B cell (primary cell): ENCODE measurements around the gene NELL1. TPM values are rescaled to one million over a fixed set of nuclear protein-coding genes. Genes with fewer than 3 reads are reported as not detected.

Source experiments
- ATAC-seq: fragments of 200-7000 bp; cut with Tn5 transposase; one replicate; pipeline ENCODE4 v1.10.0; 2021; ENCODE audit warnings: low read depth, mild to moderate bottlenecking, moderate number of reproducible peaks, moderate library complexity
- CTCF ChIA-PET: fragments of 350-600 bp; sonication (Branson Sonifier 250); formaldehyde crosslinking; loops from one replicate; lab custom pipeline; 2021; ENCODE audit warnings: antibody characterized with exemption, inconsistent platforms; lab: Charles Lee
- POLR2A ChIA-PET: fragments of 350-600 bp; sonication (Branson Sonifier 250); formaldehyde crosslinking; loops from one replicate; lab custom pipeline; 2021; ENCODE audit warnings: antibody characterized with exemption; lab: Charles Lee
- DNase-seq: peaks from one replicate; pipeline ENCODE4 v3.0.0; 2013
- H2AFZ ChIP-seq: 2 replicates; pipeline ENCODE4 v1.6.1; 2012; ENCODE audit warnings: mild to moderate bottlenecking, low read depth, low read length; ENCODE audit not compliant: insufficient read depth, poor library complexity, severe bottlenecking
- H3K27ac ChIP-seq, 2 donors: 1 replicate in 1 of 2; 2 replicates in 1 of 2; pipeline ENCODE4 v1.5.1; 2012 to 2013; ENCODE audit warnings: low read length in 2 of 2, mild to moderate bottlenecking in 2 of 2, moderate library complexity in 1 of 2
- H3K27me3 ChIP-seq, 4 experiments: fragments of 200-600 bp in 1 of 4; sonication (generic) in 1 of 4; replicated peaks in 1 of 4; 1 replicate in 2 of 4; 2 replicates in 2 of 4; pipeline versions ENCODE4 v1.6.1 to v1.7.0; 2013 to 2016; ENCODE audit warnings: low read length in 3 of 4, mild to moderate bottlenecking in 2 of 4, mixed read lengths in 1 of 4, moderate library complexity in 1 of 4; ENCODE audit not compliant: insufficient read depth in 4 of 4, control insufficient read depth in 3 of 4; ENCODE audit errors: control extremely low read depth in 1 of 4
- H3K36me3 ChIP-seq, 2 experiments: replicated peaks in 1 of 2; 1 replicate in 1 of 2; 2 replicates in 1 of 2; pipeline versions ENCODE4 v1.6.1 to v1.7.1; 2013; ENCODE audit warnings: low read length in 1 of 2; ENCODE audit not compliant: insufficient read depth in 2 of 2, control insufficient read depth in 1 of 2; ENCODE audit errors: control extremely low read depth in 1 of 2, extremely low read depth in 1 of 2
- H3K4me1 ChIP-seq, 2 donors: fragments of 200-600 bp in 1 of 2; sonication (generic) in 1 of 2; 1 replicate in 1 of 2; 2 replicates in 1 of 2; pipeline versions ENCODE4 v1.5.1 to v1.6.1; 2013 to 2017; ENCODE audit warnings: low read length in 2 of 2; ENCODE audit not compliant: control insufficient read depth in 2 of 2, insufficient read depth in 2 of 2
- H3K4me2 ChIP-seq: replicated peaks from 2 replicates; pipeline ENCODE3; 2012; ENCODE audit warnings: mild to moderate bottlenecking, low read depth, low read length; ENCODE audit not compliant: poor library complexity, severe bottlenecking
- H3K4me3 ChIP-seq, 5 experiments: fragments of 200-600 bp in 1 of 5; sonication (generic) in 1 of 5; 1 replicate in 3 of 5; 2 replicates in 2 of 5; pipeline versions ENCODE4 v1.5.1 to v1.7.0; 2011 to 2016; ENCODE audit warnings: low read length in 4 of 5, mild to moderate bottlenecking in 4 of 5, low read depth in 2 of 5, control low read depth in 1 of 5, moderate library complexity in 1 of 5; ENCODE audit not compliant: insufficient read depth in 1 of 5; ENCODE audit errors: control extremely low read depth in 1 of 5, extremely low read depth in 1 of 5
- H3K79me2 ChIP-seq: fragments of 200-600 bp; sonication (generic); one replicate; pipeline ENCODE4 v1.6.0; 2016; ENCODE audit warnings: low read length; ENCODE audit not compliant: control insufficient read depth, insufficient read depth
- H3K9ac ChIP-seq: fragments of 200-600 bp; sonication (generic); 2 replicates; pipeline ENCODE4 v1.6.1; 2017; ENCODE audit warnings: mild to moderate bottlenecking, low read length, moderate library complexity
- H3K9me3 ChIP-seq, 3 donors: one replicate each; pipeline versions ENCODE4 v1.6.1 to v1.7.1; 2013; ENCODE audit warnings: low read length in 2 of 3; ENCODE audit not compliant: control insufficient read depth in 2 of 3, insufficient read depth in 1 of 3; ENCODE audit errors: control extremely low read depth in 1 of 3
- H4K20me1 ChIP-seq: 2 replicates; pipeline ENCODE4 v1.6.0; 2012; ENCODE audit warnings: mild to moderate bottlenecking, low read length; ENCODE audit not compliant: insufficient read depth, control insufficient read depth, poor library complexity, severe bottlenecking
- H3K27ac Mint-ChIP-seq: one replicate; pipeline ENCODE4 v1.8.0; 2021; ENCODE audit warnings: mixed read lengths
- H3K27me3 Mint-ChIP-seq: one replicate; pipeline ENCODE4 v1.8.0; 2021; ENCODE audit warnings: mixed read lengths
- H3K4me1 Mint-ChIP-seq: one replicate; pipeline ENCODE4 v1.8.0; 2021; ENCODE audit warnings: mixed read lengths
- H3K4me3 Mint-ChIP-seq: one replicate; pipeline ENCODE4 v1.8.0; 2021; ENCODE audit warnings: mixed read lengths
- H3K9me3 Mint-ChIP-seq: one replicate; pipeline ENCODE4 v1.8.0; 2022; ENCODE audit warnings: mixed read lengths; ENCODE audit not compliant: insufficient read depth
- EZH2 ChIP-seq: IDR thresholded peaks from 2 replicates; pipeline ENCODE4 v1.6.1; 2012; ENCODE audit warnings: borderline replicate concordance, low read depth, mild to moderate bottlenecking, moderate library complexity, low read length; ENCODE audit not compliant: insufficient read depth, poor library complexity, severe bottlenecking
- WGBS: methylation state at CpG from one replicate; pipeline ENCODE4 v1.1.5; 2013; ENCODE audit warnings: missing lambda C conversion rate; ENCODE audit not compliant: insufficient coverage; 5-methylcytosine and 5-hydroxymethylcytosine counted together
- intact Hi-C: fragments of 100-400 bp; cut with micrococcal nuclease; formaldehyde crosslinking; loops from one replicate; pipeline ENCODE4 v1.10.0; 2022
- polyA plus RNA-seq: library from polyadenylated mRNA; depleted of rRNA; stranded (reverse); fragments of >200 nt; gene quantifications from 2 replicates; pipeline ENCODE4 v1.2.3, GENCODE V29; 2012
- total RNA-seq, 2 donors: library from RNA; stranded (reverse); fragments of 120-200 nt in 1 of 2; gene quantifications; 1 replicate in 1 of 2; 2 replicates in 1 of 2; pipeline versions ENCODE4 v1.2.3 to v1.2.4, GENCODE V29; 2013 to 2022
- TF ChIP-seq, protein P1 (sequence below): fragments of 200-600 bp; IDR thresholded peaks from one replicate; pipeline ENCODE4 v1.8.0; 2022; ENCODE audit warnings: antibody characterized with exemption, mild to moderate bottlenecking

The NELL1 gene
- total and polyA plus RNA-seq, 2 donors (not counting 1 experiment from before 2014, with no cell fraction given), result not detected

- TF ChIP-seq EZH2, result no peak
- TF ChIP-seq, protein P1, sequence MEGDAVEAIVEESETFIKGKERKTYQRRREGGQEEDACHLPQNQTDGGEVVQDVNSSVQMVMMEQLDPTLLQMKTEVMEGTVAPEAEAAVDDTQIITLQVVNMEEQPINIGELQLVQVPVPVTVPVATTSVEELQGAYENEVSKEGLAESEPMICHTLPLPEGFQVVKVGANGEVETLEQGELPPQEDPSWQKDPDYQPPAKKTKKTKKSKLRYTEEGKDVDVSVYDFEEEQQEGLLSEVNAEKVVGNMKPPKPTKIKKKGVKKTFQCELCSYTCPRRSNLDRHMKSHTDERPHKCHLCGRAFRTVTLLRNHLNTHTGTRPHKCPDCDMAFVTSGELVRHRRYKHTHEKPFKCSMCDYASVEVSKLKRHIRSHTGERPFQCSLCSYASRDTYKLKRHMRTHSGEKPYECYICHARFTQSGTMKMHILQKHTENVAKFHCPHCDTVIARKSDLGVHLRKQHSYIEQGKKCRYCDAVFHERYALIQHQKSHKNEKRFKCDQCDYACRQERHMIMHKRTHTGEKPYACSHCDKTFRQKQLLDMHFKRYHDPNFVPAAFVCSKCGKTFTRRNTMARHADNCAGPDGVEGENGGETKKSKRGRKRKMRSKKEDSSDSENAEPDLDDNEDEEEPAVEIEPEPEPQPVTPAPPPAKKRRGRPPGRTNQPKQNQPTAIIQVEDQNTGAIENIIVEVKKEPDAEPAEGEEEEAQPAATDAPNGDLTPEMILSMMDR, result no peak
- CTCF ChIA-PET, result no interaction called here
These were observed 243.6 kb downstream of the NELL1 start for GRCh38 chr11:20912922-20913512.

DNA sequence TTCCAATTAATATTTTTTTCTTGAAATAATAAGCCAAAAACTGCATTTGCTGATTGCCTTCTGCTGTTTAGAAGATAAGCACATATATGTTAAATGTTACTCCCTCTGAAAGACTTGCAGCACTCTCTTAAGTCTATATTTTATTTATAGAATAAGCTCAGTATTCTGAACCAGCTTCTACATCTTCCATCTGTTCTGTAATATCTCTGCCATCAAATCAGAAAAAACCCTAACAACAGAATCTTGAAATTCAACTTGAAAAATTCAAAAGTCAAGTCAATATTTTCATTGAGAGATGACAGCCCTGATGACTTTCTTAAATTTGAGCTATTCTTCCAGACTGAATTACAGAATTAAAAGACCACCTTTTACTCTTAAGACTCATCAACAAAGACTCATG lies 247.9 kb downstream of the NELL1 start:
- Mint-ChIP-seq H3K27me3 (no peaks in the 10 kb centered on the region), H3K4me3 (no peak overlapping the region), H3K4me1 (no peaks in the 10 kb centered on the region), H3K27ac (no peak overlapping the region), H3K9me3 (no peaks in the 10 kb centered on the region)
- DNase-seq (no peak), ATAC-seq (no peak)
- H3K4me3 ChIP-seq, result no peak overlapping the region
- CTCF ChIA-PET, result no interaction called here
- TF ChIP-seq, protein P1, result no peak
- TF ChIP-seq EZH2, result no peak
- no peaks in the 10 kb centered on the region for H3K36me3 ChIP-seq
- no peaks in the 10 kb centered on the region for H3K9me3 ChIP-seq
- no peak overlapping the region for H3K4me2 ChIP-seq
- no peaks in the 10 kb centered on the region for H3K27me3 ChIP-seq
- no peak overlapping the region for H3K9ac ChIP-seq
- H4K20me1 ChIP-seq, result no peaks in the 10 kb centered on the region
- no peak overlapping the region for H2AFZ ChIP-seq
- no peak overlapping the region for H3K27ac ChIP-seq
- H3K79me2 ChIP-seq, result no peaks in the 10 kb centered on the region
- H3K4me1 ChIP-seq, result no peaks in the 10 kb centered on the region
- POLR2A ChIA-PET, result no interaction called here
- intact Hi-C loops, result no loop called here

More at GRCh38 chr11:20912922-20913512, 243.6 kb downstream of the NELL1 start:
- no peaks in the 10 kb centered on the region for H3K36me3 ChIP-seq
- POLR2A ChIA-PET, result no interaction called here
- H3K27me3 Mint-ChIP-seq, result no peaks in the 10 kb centered on the region
- H3K79me2 ChIP-seq, result no peaks in the 10 kb centered on the region
- H3K27ac Mint-ChIP-seq, result no peak overlapping the region
- no peak overlapping the region for H3K4me2 ChIP-seq
- H3K4me1 ChIP-seq, result no peaks in the 10 kb centered on the region
- intact Hi-C loops, result no loop called here
- H3K9me3 ChIP-seq, result no peaks in the 10 kb centered on the region
- WGBS, result no CpG with 5 or more reads among the region's 4 CpGs
- no peaks in the 10 kb centered on the region for H3K27me3 ChIP-seq
- ATAC-seq (no peak), DNase-seq (no peak)
- no peak overlapping the region for H3K27ac ChIP-seq
- no peak overlapping the region for H3K9ac ChIP-seq
- no peaks in the 10 kb centered on the region for H4K20me1 ChIP-seq
- no peak overlapping the region for H2AFZ ChIP-seq
- H3K9me3 Mint-ChIP-seq, result no peaks in the 10 kb centered on the region
- H3K4me3 Mint-ChIP-seq, result no peak overlapping the region
- no peak overlapping the region for H3K4me3 ChIP-seq
- no peaks in the 10 kb centered on the region for H3K4me1 Mint-ChIP-seq
